Natural killer cell (primary cell): ENCODE measurements around the gene STRN. TPM values are rescaled to one million over a fixed set of nuclear protein-coding genes. Genes with fewer than 3 reads are reported as not detected.

Source experiments
- ATAC-seq, 3 donors: fragments of 150-1000 bp in 2 of 3; fragments of 200-7000 bp in 1 of 3; cut with Tn5 transposase; 1 replicate in 1 of 3; 2 replicates in 2 of 3; pipeline ENCODE4 v1.10.0; 2021; ENCODE audit warnings: mild to moderate bottlenecking in 2 of 3, moderate library complexity in 2 of 3
- DNase-seq, 2 donors: peaks; one replicate each; pipeline versions ENCODE4 v3.0.0 to v3.0.0-alpha.2; 2013 to 2021; ENCODE audit warnings: mixed read lengths in 1 of 2
- H3K27ac ChIP-seq: one replicate; pipeline ENCODE4 v1.5.1; 2013; ENCODE audit warnings: mild to moderate bottlenecking, low read length
- H3K27me3 ChIP-seq: one replicate; pipeline ENCODE4 v1.6.1; 2013; ENCODE audit warnings: low read length; ENCODE audit not compliant: control insufficient read depth, insufficient read depth
- H3K36me3 ChIP-seq: one replicate; pipeline ENCODE4 v1.6.1; 2013; ENCODE audit warnings: low read length; ENCODE audit not compliant: control insufficient read depth, insufficient read depth
- H3K4me1 ChIP-seq: one replicate; pipeline ENCODE4 v1.6.1; 2013; ENCODE audit warnings: low read length; ENCODE audit not compliant: control insufficient read depth, insufficient read depth
- H3K4me3 ChIP-seq: one replicate; pipeline ENCODE4 v1.5.1; 2013; ENCODE audit warnings: low read length
- H3K9me3 ChIP-seq: one replicate; pipeline ENCODE4 v1.6.1; 2013; ENCODE audit warnings: low read length; ENCODE audit not compliant: control insufficient read depth, insufficient read depth
- H3K27ac Mint-ChIP-seq, 2 donors: one replicate each; pipeline ENCODE4 v1.8.0; 2022; ENCODE audit warnings: mild to moderate bottlenecking in 2 of 2, mixed read lengths in 2 of 2, moderate library complexity in 1 of 2
- H3K27me3 Mint-ChIP-seq, 2 donors: one replicate each; pipeline ENCODE4 v1.8.0; 2022; ENCODE audit warnings: low read depth in 2 of 2, mixed read lengths in 2 of 2
- H3K36me3 Mint-ChIP-seq: one replicate; pipeline ENCODE4 v1.8.0; 2022; ENCODE audit warnings: mixed read lengths
- H3K4me1 Mint-ChIP-seq, 2 donors: one replicate each; pipeline ENCODE4 v1.8.0; 2022; ENCODE audit warnings: mixed read lengths in 2 of 2
- H3K4me3 Mint-ChIP-seq: one replicate; pipeline ENCODE4 v1.8.0; 2022; ENCODE audit warnings: mild to moderate bottlenecking, moderate library complexity, mixed read lengths
- H3K9me3 Mint-ChIP-seq, 2 donors: one replicate each; pipeline ENCODE4 v1.8.0; 2022; ENCODE audit warnings: mixed read lengths in 2 of 2
- WGBS: methylation state at CpG from one replicate; pipeline ENCODE4 v1.1.7; 2013; ENCODE audit warnings: missing lambda C conversion rate; ENCODE audit not compliant: insufficient coverage; 5-methylcytosine and 5-hydroxymethylcytosine counted together
- intact Hi-C: fragments of 100-400 bp; cut with micrococcal nuclease; formaldehyde crosslinking; loops from one replicate; pipeline ENCODE4 v1.14.2; 2022
- total RNA-seq, 4 donors: library from RNA; stranded (reverse); fragments of 120-200 nt in 1 of 4; gene quantifications; one replicate each; pipeline versions ENCODE4 v1.2.3 to v1.2.4, GENCODE V29; 2013 to 2022
- TF ChIP-seq, protein P1 (sequence below): fragments of 200-600 bp; IDR thresholded peaks from one replicate; pipeline ENCODE4 v1.8.0; 2022; ENCODE audit warnings: antibody characterized with exemption

STRN gene
- total RNA-seq, 3 donors from 2014 or later (not counting 1 experiment from before 2014, with no cell fraction given): 43.1 to 49.9 (median 43.4) TPM

DNA sequence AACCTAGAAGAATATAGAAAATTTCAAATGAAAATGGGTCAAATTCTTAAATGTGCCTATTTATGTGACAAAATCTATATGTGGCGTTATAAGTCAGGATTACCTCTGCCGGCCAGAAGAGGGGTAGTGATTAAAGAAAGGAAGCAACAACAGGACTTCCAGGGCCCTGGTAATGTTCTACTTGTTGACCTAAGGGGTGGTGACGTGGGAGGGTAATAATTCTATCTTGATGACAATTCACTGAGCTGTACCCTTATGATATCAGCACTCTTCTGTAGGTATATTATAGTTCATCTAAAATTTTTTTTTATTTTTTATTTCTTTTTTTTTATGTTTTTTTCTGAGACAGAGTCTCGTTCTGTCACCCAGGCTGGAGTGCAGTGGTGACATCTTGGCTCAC is 87.9 kb downstream of the STRN start:
- 94% methylated on average over 3 of the region's 4 CpGs for WGBS
- Mint-ChIP-seq H3K27ac (no peak overlapping the region), H3K36me3 (peaks cover 9% of the 10 kb centered on the region), H3K4me1 (no peaks in the 10 kb centered on the region), H3K27me3 (no peaks in the 10 kb centered on the region), H3K4me3 (no peak overlapping the region), H3K9me3 (peaks cover 0 to 3% of the 10 kb centered on the region in 2 donors)
- no peak for ATAC-seq
- intact Hi-C loops: no loop called here
- no peaks in the 10 kb centered on the region for H3K27me3 ChIP-seq
- H3K9me3 ChIP-seq: no peaks in the 10 kb centered on the region
- no peak for DNase-seq
- H3K27ac ChIP-seq: no peak overlapping the region
- H3K4me3 ChIP-seq: no peak overlapping the region
- TF ChIP-seq, protein P1, sequence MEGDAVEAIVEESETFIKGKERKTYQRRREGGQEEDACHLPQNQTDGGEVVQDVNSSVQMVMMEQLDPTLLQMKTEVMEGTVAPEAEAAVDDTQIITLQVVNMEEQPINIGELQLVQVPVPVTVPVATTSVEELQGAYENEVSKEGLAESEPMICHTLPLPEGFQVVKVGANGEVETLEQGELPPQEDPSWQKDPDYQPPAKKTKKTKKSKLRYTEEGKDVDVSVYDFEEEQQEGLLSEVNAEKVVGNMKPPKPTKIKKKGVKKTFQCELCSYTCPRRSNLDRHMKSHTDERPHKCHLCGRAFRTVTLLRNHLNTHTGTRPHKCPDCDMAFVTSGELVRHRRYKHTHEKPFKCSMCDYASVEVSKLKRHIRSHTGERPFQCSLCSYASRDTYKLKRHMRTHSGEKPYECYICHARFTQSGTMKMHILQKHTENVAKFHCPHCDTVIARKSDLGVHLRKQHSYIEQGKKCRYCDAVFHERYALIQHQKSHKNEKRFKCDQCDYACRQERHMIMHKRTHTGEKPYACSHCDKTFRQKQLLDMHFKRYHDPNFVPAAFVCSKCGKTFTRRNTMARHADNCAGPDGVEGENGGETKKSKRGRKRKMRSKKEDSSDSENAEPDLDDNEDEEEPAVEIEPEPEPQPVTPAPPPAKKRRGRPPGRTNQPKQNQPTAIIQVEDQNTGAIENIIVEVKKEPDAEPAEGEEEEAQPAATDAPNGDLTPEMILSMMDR: no peak
- no peaks in the 10 kb centered on the region for H3K4me1 ChIP-seq
- H3K36me3 ChIP-seq: peaks cover 48% of the 10 kb centered on the region

DNA sequence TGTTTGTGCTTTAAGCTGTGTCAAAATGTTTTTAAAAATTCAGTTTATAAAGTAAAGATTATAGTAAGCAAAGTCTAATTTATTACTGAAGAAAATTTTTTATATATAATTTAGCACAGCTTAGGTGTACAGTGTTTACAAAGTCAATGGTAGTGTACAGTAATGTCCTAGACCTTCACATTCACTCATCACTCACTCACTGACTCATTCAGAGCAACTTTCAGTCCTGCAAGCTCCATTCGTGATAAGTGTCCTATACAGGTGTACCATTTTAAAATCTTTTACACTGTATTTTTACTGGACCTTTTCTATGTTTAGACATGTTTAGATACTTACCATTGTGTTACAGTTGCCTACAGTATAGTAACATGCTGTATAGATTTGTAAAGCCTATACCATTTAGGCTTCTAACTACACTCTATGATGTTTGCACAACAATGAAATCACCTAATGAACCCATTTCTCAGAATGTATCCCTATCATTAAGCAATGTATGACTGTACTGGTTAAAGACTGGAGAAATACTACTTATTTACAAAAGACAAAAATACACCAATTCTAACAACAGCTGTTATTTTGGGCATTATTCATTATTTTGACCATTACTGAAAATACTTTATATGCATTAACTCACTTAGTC is 95.1 kb downstream of the STRN start:
- TF ChIP-seq, protein P1: no peak
- peaks cover 56% of the 10 kb centered on the region for H3K36me3 ChIP-seq
- ATAC-seq (no peak), DNase-seq (no peak)
- intact Hi-C loops: no loop called here
- no peak overlapping the region for H3K4me3 ChIP-seq
- 80% methylated on average over 1 of the region's 1 CpG for WGBS
- Mint-ChIP-seq H3K4me3 (no peak overlapping the region), H3K4me1 (peaks cover 12% of the 10 kb centered on the region in 2 donors), H3K36me3 (peaks cover 29% of the 10 kb centered on the region), H3K9me3 (peaks cover 0 to 3% of the 10 kb centered on the region in 2 donors), H3K27ac (no peak overlapping the region), H3K27me3 (no peaks in the 10 kb centered on the region)
- H3K27me3 ChIP-seq: no peaks in the 10 kb centered on the region
- H3K27ac ChIP-seq: no peak overlapping the region
- H3K9me3 ChIP-seq: no peaks in the 10 kb centered on the region
- no peaks in the 10 kb centered on the region for H3K4me1 ChIP-seq

DNA sequence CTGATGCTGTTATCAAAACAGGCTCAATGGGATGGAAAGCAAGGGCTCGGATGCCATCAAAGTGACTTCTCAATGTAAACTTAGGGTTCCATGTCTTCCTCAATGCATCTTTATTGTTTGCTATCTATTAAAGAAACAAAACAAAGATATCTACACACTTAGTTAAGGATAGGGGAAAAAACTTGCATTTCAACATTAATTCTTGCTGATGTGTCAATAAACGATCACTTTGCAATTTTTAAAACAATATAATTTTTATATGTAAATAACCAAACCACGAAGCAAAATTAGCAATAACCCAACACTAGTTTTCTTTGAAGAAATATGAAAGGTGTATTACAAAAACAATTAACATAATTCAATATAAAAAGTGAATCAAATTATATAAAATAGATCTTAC is 96.7 kb downstream of the STRN start:
- H3K27me3 Mint-ChIP-seq: no peaks in the 10 kb centered on the region
- H3K4me1 Mint-ChIP-seq: peaks cover 12% of the 10 kb centered on the region in 2 donors
- H3K27ac ChIP-seq: no peak overlapping the region
- no peaks in the 10 kb centered on the region for H3K27me3 ChIP-seq
- TF ChIP-seq, protein P1: no peak
- DNase-seq: no peak
- WGBS: 100% methylated on average over 1 of the region's 3 CpGs
- intact Hi-C loops: no loop called here
- H3K4me1 ChIP-seq: no peaks in the 10 kb centered on the region
- H3K27ac Mint-ChIP-seq: no peak overlapping the region
- no peaks in the 10 kb centered on the region for H3K9me3 ChIP-seq
- no peak overlapping the region for H3K4me3 ChIP-seq
- no peak overlapping the region for H3K4me3 Mint-ChIP-seq
- H3K36me3 ChIP-seq: peaks cover 53% of the 10 kb centered on the region
- no peak for ATAC-seq
- peaks cover 0 to 3% of the 10 kb centered on the region in 2 donors for H3K9me3 Mint-ChIP-seq
- H3K36me3 Mint-ChIP-seq: peaks cover 34% of the 10 kb centered on the region

DNA sequence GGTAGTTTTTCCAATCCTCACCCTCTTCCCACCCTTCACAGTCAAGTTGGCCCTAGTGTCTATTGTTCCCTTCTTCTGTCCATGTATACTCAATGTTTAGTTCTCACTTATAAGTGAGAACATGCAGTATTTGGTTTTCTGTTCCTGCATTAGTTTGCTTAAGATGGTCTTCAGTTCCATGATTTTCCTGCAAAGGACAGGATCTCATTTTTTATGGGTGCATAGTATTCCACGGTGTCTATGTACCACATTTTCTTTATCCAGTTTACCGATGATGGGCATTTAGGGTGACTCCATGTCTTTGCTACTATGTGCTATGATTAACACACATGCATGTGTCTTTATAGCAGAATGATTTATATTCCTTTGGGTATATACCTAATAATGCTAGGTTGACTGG is 104.4 kb downstream of the STRN start:
- no peaks in the 10 kb centered on the region for H3K27me3 Mint-ChIP-seq

More for the DNA sequence above, 104.4 kb downstream of the STRN start:
- ATAC-seq (no peak), DNase-seq (no peak)
- TF ChIP-seq, protein P1: no peak
- Mint-ChIP-seq H3K4me3 (no peak overlapping the region), H3K27ac (no peak overlapping the region), H3K4me1 (peaks cover 12 to 13% of the 10 kb centered on the region in 2 donors), H3K36me3 (peaks cover 44% of the 10 kb centered on the region), H3K9me3 (no peaks in the 10 kb centered on the region)
- no peaks in the 10 kb centered on the region for H3K27me3 ChIP-seq
- no peaks in the 10 kb centered on the region for H3K9me3 ChIP-seq
- no peak overlapping the region for H3K27ac ChIP-seq
- intact Hi-C loops: no loop called here
- H3K4me3 ChIP-seq: no peak overlapping the region
- H3K4me1 ChIP-seq: no peaks in the 10 kb centered on the region
- H3K36me3 ChIP-seq: peaks cover 25% of the 10 kb centered on the region
- WGBS: 100% methylated on average over 2 of the region's 2 CpGs
